ENCODE measurements around the gene KRTAP6-3.

DNA sequence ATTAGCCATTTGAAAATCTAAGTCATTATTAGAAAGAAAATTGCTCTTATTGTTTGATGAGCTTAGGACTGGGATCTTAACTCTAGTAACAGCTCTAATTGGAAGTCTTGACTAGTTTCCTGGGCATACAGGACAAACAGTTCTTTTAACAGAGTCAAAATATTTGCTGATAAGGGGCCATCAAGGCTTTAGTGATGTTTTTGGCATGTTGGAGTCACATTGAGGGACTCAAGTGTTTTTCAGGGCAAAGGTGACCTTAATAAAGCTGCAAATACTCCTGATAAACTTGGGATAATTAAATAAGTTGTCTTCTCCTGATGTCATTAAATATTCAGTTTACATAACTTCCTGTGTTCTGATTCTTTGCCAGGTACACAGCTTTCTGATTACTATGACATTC, 24.6 kb upstream of the KRTAP6-3 start:
- TF ChIP-seq, protein P1, sequence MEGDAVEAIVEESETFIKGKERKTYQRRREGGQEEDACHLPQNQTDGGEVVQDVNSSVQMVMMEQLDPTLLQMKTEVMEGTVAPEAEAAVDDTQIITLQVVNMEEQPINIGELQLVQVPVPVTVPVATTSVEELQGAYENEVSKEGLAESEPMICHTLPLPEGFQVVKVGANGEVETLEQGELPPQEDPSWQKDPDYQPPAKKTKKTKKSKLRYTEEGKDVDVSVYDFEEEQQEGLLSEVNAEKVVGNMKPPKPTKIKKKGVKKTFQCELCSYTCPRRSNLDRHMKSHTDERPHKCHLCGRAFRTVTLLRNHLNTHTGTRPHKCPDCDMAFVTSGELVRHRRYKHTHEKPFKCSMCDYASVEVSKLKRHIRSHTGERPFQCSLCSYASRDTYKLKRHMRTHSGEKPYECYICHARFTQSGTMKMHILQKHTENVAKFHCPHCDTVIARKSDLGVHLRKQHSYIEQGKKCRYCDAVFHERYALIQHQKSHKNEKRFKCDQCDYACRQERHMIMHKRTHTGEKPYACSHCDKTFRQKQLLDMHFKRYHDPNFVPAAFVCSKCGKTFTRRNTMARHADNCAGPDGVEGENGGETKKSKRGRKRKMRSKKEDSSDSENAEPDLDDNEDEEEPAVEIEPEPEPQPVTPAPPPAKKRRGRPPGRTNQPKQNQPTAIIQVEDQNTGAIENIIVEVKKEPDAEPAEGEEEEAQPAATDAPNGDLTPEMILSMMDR (IDR thresholded peaks at IDR 0.05): no peak
- no peak for TF ChIP-seq POLR2AphosphoS5 (IDR thresholded peaks at IDR 0.05; ENCODE audit: low read depth, low read length)
- TF ChIP-seq SIN3A (IDR thresholded peaks at IDR 0.05; ENCODE audit: borderline replicate concordance, insufficient read depth, low read depth, low read length): no peak
- TF ChIP-seq, protein P2, sequence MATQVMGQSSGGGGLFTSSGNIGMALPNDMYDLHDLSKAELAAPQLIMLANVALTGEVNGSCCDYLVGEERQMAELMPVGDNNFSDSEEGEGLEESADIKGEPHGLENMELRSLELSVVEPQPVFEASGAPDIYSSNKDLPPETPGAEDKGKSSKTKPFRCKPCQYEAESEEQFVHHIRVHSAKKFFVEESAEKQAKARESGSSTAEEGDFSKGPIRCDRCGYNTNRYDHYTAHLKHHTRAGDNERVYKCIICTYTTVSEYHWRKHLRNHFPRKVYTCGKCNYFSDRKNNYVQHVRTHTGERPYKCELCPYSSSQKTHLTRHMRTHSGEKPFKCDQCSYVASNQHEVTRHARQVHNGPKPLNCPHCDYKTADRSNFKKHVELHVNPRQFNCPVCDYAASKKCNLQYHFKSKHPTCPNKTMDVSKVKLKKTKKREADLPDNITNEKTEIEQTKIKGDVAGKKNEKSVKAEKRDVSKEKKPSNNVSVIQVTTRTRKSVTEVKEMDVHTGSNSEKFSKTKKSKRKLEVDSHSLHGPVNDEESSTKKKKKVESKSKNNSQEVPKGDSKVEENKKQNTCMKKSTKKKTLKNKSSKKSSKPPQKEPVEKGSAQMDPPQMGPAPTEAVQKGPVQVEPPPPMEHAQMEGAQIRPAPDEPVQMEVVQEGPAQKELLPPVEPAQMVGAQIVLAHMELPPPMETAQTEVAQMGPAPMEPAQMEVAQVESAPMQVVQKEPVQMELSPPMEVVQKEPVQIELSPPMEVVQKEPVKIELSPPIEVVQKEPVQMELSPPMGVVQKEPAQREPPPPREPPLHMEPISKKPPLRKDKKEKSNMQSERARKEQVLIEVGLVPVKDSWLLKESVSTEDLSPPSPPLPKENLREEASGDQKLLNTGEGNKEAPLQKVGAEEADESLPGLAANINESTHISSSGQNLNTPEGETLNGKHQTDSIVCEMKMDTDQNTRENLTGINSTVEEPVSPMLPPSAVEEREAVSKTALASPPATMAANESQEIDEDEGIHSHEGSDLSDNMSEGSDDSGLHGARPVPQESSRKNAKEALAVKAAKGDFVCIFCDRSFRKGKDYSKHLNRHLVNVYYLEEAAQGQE (IDR thresholded peaks at IDR 0.05; ENCODE audit: insufficient read depth in 1 of 2, low read depth in 2 of 2, low read length in 1 of 2): no peak
- no peak for TF ChIP-seq TCF7L2 (IDR thresholded peaks at IDR 0.05; ENCODE audit: low read depth, low read length)

Measured in Panc1 (cell line).